A549 (cell line): ENCODE data around the gene ALOX15. TPM values are rescaled to one million over a fixed set of nuclear protein-coding genes. Genes with fewer than 3 reads are reported as not detected.

Experiments used
- ATAC-seq, 2 experiments: fragments of 200-7000 bp in 1 of 2; fragments of >200 bp in 1 of 2; cut with Nextera tagmentation in 1 of 2; cut with Tn5 transposase in 1 of 2; 3 replicates each; pipeline versions ENCODE4 v1.8.0 to v1.9.1; 2018 to 2020; ENCODE audit warnings: mild to moderate bottlenecking in 1 of 2, moderate library complexity in 1 of 2
- CTCF ChIA-PET: fragments of 300-600 bp; sonication (Branson Sonifier 250); formaldehyde crosslinking; extraction: SDS; loops from one replicate; lab custom pipeline; 2021; ENCODE audit warnings: antibody characterized with exemption, inconsistent platforms; lab: Yijun Ruan, JAX
- POLR2A ChIA-PET: fragments of 350-600 bp; formaldehyde crosslinking; extraction: SDS; loops from one replicate; lab custom pipeline; 2021; ENCODE audit warnings: antibody characterized with exemption, inconsistent platforms; lab: Yijun Ruan, JAX
- DNase-seq, 2 experiments: peaks; one replicate each; pipeline versions ENCODE4 v3.0.0 to v3.0.0-alpha.2; 2011 to 2016; ENCODE audit warnings: low read depth in 1 of 2, low spot score in 1 of 2
- FAIRE-seq: peaks from 2 replicates; lab custom pipeline; 2011; peaks lifted over from hg19 to GRCh38; lab: Jason Lieb, UNC
- H3K27ac ChIP-seq, 2 experiments: fragments of >200 bp; sonication (Bioruptor Twin); formaldehyde crosslinking; 3 replicates each; pipeline ENCODE4 v1.5.1; 2016 to 2017
- H3K4me1 ChIP-seq: fragments of >200 bp; sonication (Bioruptor Twin); formaldehyde crosslinking; 3 replicates; pipeline ENCODE4 v1.6.1; 2016
- H3K4me2 ChIP-seq: fragments of >200 bp; sonication (Bioruptor Twin); formaldehyde crosslinking; 3 replicates; pipeline ENCODE4 v1.6.1; 2016
- H3K4me3 ChIP-seq: fragments of >200 bp; sonication (Bioruptor Twin); formaldehyde crosslinking; 3 replicates; pipeline ENCODE4 v1.5.1; 2016
- H3K9me3 ChIP-seq: fragments of >200 bp; sonication (Bioruptor Twin); formaldehyde crosslinking; 3 replicates; pipeline ENCODE4 v1.6.1; 2016
- CBX2 ChIP-seq: fragments of 200-600 bp; sonication (generic); IDR thresholded peaks from 2 replicates; pipeline ENCODE4 v1.6.1; 2016; ENCODE audit warnings: low read depth, mild to moderate bottlenecking, borderline replicate concordance
- CBX8 ChIP-seq: fragments of 200-600 bp; sonication (generic); IDR thresholded peaks from 2 replicates; pipeline ENCODE4 v1.6.1; 2016
- CHD4 ChIP-seq: fragments of 200-600 bp; sonication (generic); IDR thresholded peaks from 2 replicates; pipeline ENCODE4 v1.6.1; 2016; ENCODE audit warnings: antibody characterized with exemption, mild to moderate bottlenecking, borderline replicate concordance
- ESRRA ChIP-seq: fragments of 150-350 bp; IDR thresholded peaks from 2 replicates; pipeline ENCODE4 v1.6.1; 2014; ENCODE audit warnings: mild to moderate bottlenecking, low read length, borderline replicate concordance
- HOXA7 ChIP-seq: fragments of 250-450 bp; sonication (Bioruptor Pico); IDR thresholded peaks from 2 replicates; pipeline ENCODE4 v1.5.0; 2020; ENCODE audit warnings: mild to moderate bottlenecking, moderate library complexity
- HOXB5 ChIP-seq: fragments of 250-450 bp; sonication (Bioruptor Pico); IDR thresholded peaks from 2 replicates; pipeline ENCODE4 v1.5.0; 2020; ENCODE audit warnings: mild to moderate bottlenecking, moderate library complexity
- MYC ChIP-seq: IDR thresholded peaks from 2 replicates; pipeline ENCODE4 v1.6.1; 2012; ENCODE audit warnings: mild to moderate bottlenecking, inconsistent platforms, low read length, improper control_type of control experiment, borderline replicate concordance
- NR3C1 ChIP-seq: fragments of >200 bp; sonication (Bioruptor Twin); formaldehyde crosslinking; IDR thresholded peaks from 3 replicates; pipeline ENCODE4 v1.6.1; 2017
- PHF8 ChIP-seq: fragments of 200-600 bp; sonication (generic); IDR thresholded peaks from 2 replicates; pipeline ENCODE4 v1.6.1; 2016; ENCODE audit warnings: low read depth, mild to moderate bottlenecking, antibody characterized with exemption, moderate library complexity, borderline replicate concordance
- POLR2A ChIP-seq: IDR thresholded peaks from 2 replicates; pipeline ENCODE4 v1.6.1; 2012; ENCODE audit warnings: mild to moderate bottlenecking, low read length
- RAD21 ChIP-seq, 2 experiments: fragments of >200 bp in 1 of 2; sonication (Bioruptor Twin) in 1 of 2; formaldehyde crosslinking in 1 of 2; IDR thresholded peaks in 1 of 2; conservative IDR thresholded peaks in 1 of 2; 2 replicates in 1 of 2; 3 replicates in 1 of 2; pipeline ENCODE4 v1.6.1; 2012 to 2018; ENCODE audit warnings: inconsistent platforms in 1 of 2
- RARB ChIP-seq: fragments of 250-450 bp; sonication (Bioruptor Pico); IDR thresholded peaks from 2 replicates; pipeline ENCODE4 v1.8.0; 2021; ENCODE audit warnings: mild to moderate bottlenecking, moderate library complexity
- RCOR1 ChIP-seq: fragments of 150-350 bp; IDR thresholded peaks from 2 replicates; pipeline ENCODE4 v1.6.1; 2014; ENCODE audit warnings: antibody characterized with exemption, low read length, low read depth
- RFX5 ChIP-seq: fragments of 450-650 bp; IDR thresholded peaks from 2 replicates; pipeline ENCODE4 v1.7.1; 2014; ENCODE audit warnings: antibody characterized with exemption, mild to moderate bottlenecking, moderate library complexity
- SREBF2 ChIP-seq: fragments of 450-650 bp; IDR thresholded peaks from 2 replicates; pipeline ENCODE4 v1.6.1; 2014; ENCODE audit warnings: mild to moderate bottlenecking, moderate library complexity
- TP53 ChIP-seq: fragments of 250-450 bp; sonication (Bioruptor Pico); IDR thresholded peaks from 2 replicates; pipeline ENCODE4 v1.5.0; 2021; ENCODE audit warnings: mild to moderate bottlenecking, moderate library complexity
- ZFP36 ChIP-seq: fragments of 450-650 bp; IDR thresholded peaks from 2 replicates; pipeline ENCODE4 v1.6.1; 2014; ENCODE audit warnings: borderline replicate concordance; ENCODE audit not compliant: partially characterized antibody
- ZSCAN20 ChIP-seq: fragments of 250-450 bp; sonication (Bioruptor Pico); IDR thresholded peaks from 2 replicates; pipeline ENCODE4 v1.8.0; 2022; ENCODE audit warnings: mild to moderate bottlenecking, moderate library complexity
- WGBS: methylation state at CpG from one replicate; pipeline ENCODE4 v1.1.6; 2017; ENCODE audit errors: missing lambda C conversion rate; 5-methylcytosine and 5-hydroxymethylcytosine counted together
- polyA plus RNA-seq, 4 experiments: library from polyadenylated mRNA; depleted of rRNA in 3 of 4; stranded (reverse); fragments of >200 nt; fragmentation: RNase III in 1 of 4; extraction: RNeasy Plus Mini Kit Qiagen cat#74134 plus additional on column Dnase treatment in 1 of 4; gene quantifications; 2 replicates in 3 of 4; 3 replicates in 1 of 4; pipeline ENCODE4 v1.2.3, GENCODE V29; 2011 to 2017
- TF ChIP-seq, protein P1 (sequence below): fragments of 150-350 bp; IDR thresholded peaks from 2 replicates; pipeline ENCODE4 v1.6.1; 2014; ENCODE audit warnings: low read depth, mild to moderate bottlenecking, low read length
- TF ChIP-seq, protein P2 (sequence below): fragments of >200 bp; sonication (Bioruptor Twin); formaldehyde crosslinking; IDR thresholded peaks from 3 replicates; pipeline ENCODE4 v1.6.1; 2016
- TF ChIP-seq, protein P3 (sequence below): fragments of >200 bp; sonication (Bioruptor Twin); formaldehyde crosslinking; IDR thresholded peaks from 3 replicates; pipeline ENCODE4 v1.5.1; 2016
- TF ChIP-seq, protein P4 (sequence below): IDR thresholded peaks from 2 replicates; pipeline ENCODE4 v1.6.1; 2012; ENCODE audit warnings: low read depth, borderline replicate concordance
- TF ChIP-seq, protein P5 (sequence below): fragments of 250-450 bp; sonication (Bioruptor Pico); IDR thresholded peaks from 2 replicates; pipeline ENCODE4 v1.5.0; 2021; ENCODE audit warnings: mild to moderate bottlenecking, moderate library complexity, borderline replicate concordance

The ALOX15 gene
- polyA plus RNA-seq, 2 of the 4 experiments (the other 2 are of a cell fraction), result 0.08 to 0.12 TPM

DNA sequence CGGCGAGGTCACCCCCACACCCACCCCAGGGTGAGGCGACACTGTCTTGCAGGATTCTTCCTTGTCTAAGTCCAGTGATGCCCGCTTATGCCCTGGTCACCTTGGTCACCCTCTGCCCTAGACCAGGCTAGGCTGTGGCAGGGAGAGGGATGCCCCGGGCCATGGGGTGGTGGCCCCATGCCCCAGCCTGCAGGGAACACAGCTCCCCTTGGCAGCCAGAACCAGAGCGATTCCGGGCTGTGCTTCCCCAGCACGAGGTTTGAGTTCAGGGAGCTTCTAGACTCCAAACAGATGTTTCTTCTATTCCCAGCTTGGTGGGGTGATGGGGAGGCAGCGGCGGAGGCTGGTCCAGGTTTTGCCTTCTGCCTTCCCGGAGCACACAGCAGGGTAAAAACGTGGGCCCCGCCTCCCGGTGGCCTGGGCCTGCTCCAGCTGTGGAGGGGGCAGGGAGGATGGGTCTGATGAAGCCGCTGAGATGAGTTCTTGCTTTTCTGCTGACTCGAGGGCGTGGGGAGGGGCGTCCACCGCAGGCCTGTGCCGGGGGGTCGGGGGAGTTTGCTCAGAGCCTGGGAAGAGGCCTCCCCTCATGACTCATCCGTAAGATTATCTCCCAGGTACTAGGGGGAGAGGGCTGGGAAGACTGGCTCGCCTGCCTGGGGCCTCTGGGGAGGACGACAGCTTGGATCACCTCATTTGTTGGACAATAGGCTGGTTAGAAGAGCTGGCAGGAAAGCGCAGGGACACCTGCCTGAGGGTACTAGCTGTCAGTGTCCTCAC lies 41.8 kb downstream of the ALOX15 start:
- ChIA-PET POLR2A (no interaction called here), CTCF (interaction anchor here (0.8 to 18.8 kb wide), 4 partner anchors 12 to 33 kb away, joined by 3 to 186 read pairs (median 30); no protein-coding TSS in a partner anchor)
- ATAC-seq (peak in 1 of 2 experiments; percentile 10; a peak in 2 of 6 replicates), FAIRE-seq (no peak), DNase-seq (no peak)
- H3K9me3 ChIP-seq, result no peaks in the 10 kb centered on the region
- H3K4me2 ChIP-seq, result no peak overlapping the region
- H3K27ac ChIP-seq, result no peak overlapping the region
- WGBS, result 52% methylated on average over 20 of the region's 25 CpGs
- H3K4me1 ChIP-seq, result peaks cover 5% of the 10 kb centered on the region; the same call in 1 of the 3 replicates
- no peak for TF ChIP-seq CBX8
- no peak for TF ChIP-seq ZFP36
- no peak for TF ChIP-seq SREBF2
- TF ChIP-seq HOXA7 (CRISPR knock-in tag), result no peak
- no peak for TF ChIP-seq TP53 (CRISPR knock-in tag)
- no peak for TF ChIP-seq CBX2
- TF ChIP-seq ESRRA, result no peak
- no peak for TF ChIP-seq MYC
- no peak for TF ChIP-seq RAD21 (conservative IDR thresholded peaks at IDR 0.05 in 1 of 2, IDR thresholded peaks at IDR 0.05 in 1 of 2)
- TF ChIP-seq CHD4, result no peak
- TF ChIP-seq RCOR1, result no peak
- no peak overlapping the region for H3K4me3 ChIP-seq

DNA sequence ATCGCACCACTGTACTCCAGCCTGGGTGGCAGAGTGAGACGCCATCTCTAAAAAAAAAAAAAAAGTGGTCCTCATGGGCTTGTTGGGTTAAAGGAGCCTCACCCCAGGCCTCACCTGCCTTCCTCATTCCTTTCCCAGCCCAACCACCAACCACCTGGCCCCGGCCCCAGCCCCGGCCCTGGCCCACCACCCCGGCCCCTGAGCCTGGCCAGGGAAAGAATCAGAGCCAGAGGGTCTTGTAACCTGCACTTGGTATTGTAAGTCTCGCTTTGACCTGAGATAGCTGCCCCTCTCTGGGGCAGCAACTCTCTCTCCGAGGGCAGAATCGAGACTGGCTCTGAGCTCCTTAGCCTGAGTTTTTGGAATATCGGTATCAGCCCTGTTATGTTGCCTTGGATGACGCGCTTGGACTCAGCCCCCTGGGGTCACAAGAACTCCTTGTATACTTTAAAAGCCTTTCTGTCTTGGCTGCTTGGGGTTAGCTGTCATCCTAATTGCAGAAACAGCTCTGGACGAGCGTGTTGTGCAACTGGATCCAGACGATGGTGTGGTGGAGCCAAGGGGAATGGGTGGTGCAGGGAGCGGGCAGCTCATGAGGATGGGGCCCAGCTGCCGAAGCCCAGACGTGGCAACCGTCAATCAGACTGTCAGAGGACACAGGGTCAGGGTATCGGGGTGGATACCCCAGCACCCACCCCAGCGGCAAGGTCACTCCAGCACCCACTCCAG lies 42.5 kb downstream of the ALOX15 start:
- no peak overlapping the region for H3K4me2 ChIP-seq
- TF ChIP-seq SREBF2, result no peak
- TF ChIP-seq, protein P1, sequence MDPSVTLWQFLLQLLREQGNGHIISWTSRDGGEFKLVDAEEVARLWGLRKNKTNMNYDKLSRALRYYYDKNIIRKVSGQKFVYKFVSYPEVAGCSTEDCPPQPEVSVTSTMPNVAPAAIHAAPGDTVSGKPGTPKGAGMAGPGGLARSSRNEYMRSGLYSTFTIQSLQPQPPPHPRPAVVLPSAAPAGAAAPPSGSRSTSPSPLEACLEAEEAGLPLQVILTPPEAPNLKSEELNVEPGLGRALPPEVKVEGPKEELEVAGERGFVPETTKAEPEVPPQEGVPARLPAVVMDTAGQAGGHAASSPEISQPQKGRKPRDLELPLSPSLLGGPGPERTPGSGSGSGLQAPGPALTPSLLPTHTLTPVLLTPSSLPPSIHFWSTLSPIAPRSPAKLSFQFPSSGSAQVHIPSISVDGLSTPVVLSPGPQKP, result no peak
- no peak for TF ChIP-seq PHF8
- TF ChIP-seq, protein P2, sequence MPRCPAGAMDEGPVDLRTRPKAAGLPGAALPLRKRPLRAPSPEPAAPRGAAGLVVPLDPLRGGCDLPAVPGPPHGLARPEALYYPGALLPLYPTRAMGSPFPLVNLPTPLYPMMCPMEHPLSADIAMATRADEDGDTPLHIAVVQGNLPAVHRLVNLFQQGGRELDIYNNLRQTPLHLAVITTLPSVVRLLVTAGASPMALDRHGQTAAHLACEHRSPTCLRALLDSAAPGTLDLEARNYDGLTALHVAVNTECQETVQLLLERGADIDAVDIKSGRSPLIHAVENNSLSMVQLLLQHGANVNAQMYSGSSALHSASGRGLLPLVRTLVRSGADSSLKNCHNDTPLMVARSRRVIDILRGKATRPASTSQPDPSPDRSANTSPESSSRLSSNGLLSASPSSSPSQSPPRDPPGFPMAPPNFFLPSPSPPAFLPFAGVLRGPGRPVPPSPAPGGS, result no peak
- TF ChIP-seq CBX2, result no peak
- WGBS, result 70% methylated on average over 17 of the region's 20 CpGs
- no peak overlapping the region for H3K4me3 ChIP-seq
- peaks cover 5% of the 10 kb centered on the region; the same call in 1 of the 3 replicates for H3K4me1 ChIP-seq
- no peak for ATAC-seq
- no peak for FAIRE-seq
- no peak for DNase-seq
- H3K27ac ChIP-seq, result no peak overlapping the region
- POLR2A ChIA-PET, result no interaction called here
- no peaks in the 10 kb centered on the region for H3K9me3 ChIP-seq
- CTCF ChIA-PET, result interaction anchor here (0.7 to 18.8 kb wide), 7 partner anchors 11 to 399 kb away, joined by 3 to 186 read pairs (median 13); no protein-coding TSS in a partner anchor

DNA sequence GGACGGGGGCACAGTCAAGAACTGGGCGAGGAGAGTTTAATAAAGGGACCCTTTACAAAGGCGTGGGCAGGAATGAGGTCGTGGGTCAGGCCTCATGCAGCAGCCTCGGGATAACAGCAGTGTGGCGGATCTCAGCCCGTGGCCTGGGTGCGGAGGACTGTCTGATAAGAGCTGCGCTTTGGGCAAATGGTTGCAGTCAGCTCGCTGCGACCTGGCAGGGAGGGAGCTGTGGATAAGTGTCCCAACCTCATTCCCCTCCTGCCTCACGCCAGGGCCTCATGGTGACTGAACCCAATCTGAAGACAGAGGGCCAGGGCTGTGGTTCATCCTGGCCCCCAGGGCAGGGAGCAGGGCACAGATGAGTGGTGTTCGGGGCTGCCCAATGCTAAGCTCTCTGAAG lies 43.5 kb downstream of the ALOX15 start:
- CTCF ChIA-PET, result interaction anchor here (0.7 to 18.8 kb wide), 8 partner anchors 11 to 398 kb away, joined by 3 to 186 read pairs (median 8); no protein-coding TSS in a partner anchor
- no peak overlapping the region for H3K4me3 ChIP-seq
- FAIRE-seq (no peak), DNase-seq (no peak), ATAC-seq (no peak)
- POLR2A ChIA-PET, result interaction anchor here (0.7 kb wide), 1 partner anchor 198 kb away, joined by 3 read pairs; no protein-coding TSS in a partner anchor
- no peaks in the 10 kb centered on the region for H3K9me3 ChIP-seq
- no peak overlapping the region for H3K27ac ChIP-seq
- H3K4me1 ChIP-seq, result peaks cover 5% of the 10 kb centered on the region; the same call in 1 of the 3 replicates
- H3K4me2 ChIP-seq, result no peak overlapping the region
- WGBS, result 66% methylated on average over 13 of the region's 13 CpGs
- TF ChIP-seq RAD21 (conservative IDR thresholded peaks at IDR 0.05 in 1 of 2, IDR thresholded peaks at IDR 0.05 in 1 of 2), result no peak
- TF ChIP-seq ZSCAN20 (CRISPR knock-in tag), result no peak
- TF ChIP-seq NR3C1, result no peak
- TF ChIP-seq, protein P3, sequence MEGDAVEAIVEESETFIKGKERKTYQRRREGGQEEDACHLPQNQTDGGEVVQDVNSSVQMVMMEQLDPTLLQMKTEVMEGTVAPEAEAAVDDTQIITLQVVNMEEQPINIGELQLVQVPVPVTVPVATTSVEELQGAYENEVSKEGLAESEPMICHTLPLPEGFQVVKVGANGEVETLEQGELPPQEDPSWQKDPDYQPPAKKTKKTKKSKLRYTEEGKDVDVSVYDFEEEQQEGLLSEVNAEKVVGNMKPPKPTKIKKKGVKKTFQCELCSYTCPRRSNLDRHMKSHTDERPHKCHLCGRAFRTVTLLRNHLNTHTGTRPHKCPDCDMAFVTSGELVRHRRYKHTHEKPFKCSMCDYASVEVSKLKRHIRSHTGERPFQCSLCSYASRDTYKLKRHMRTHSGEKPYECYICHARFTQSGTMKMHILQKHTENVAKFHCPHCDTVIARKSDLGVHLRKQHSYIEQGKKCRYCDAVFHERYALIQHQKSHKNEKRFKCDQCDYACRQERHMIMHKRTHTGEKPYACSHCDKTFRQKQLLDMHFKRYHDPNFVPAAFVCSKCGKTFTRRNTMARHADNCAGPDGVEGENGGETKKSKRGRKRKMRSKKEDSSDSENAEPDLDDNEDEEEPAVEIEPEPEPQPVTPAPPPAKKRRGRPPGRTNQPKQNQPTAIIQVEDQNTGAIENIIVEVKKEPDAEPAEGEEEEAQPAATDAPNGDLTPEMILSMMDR, result no peak
- no peak for TF ChIP-seq HOXB5
- TF ChIP-seq RFX5, result no peak
- TF ChIP-seq RARB (CRISPR knock-in tag), result no peak
- TF ChIP-seq, protein P4, sequence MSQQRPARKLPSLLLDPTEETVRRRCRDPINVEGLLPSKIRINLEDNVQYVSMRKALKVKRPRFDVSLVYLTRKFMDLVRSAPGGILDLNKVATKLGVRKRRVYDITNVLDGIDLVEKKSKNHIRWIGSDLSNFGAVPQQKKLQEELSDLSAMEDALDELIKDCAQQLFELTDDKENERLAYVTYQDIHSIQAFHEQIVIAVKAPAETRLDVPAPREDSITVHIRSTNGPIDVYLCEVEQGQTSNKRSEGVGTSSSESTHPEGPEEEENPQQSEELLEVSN, result no peak
- TF ChIP-seq SREBF2, result no peak
- no peak for TF ChIP-seq ESRRA
- TF ChIP-seq, protein P5, sequence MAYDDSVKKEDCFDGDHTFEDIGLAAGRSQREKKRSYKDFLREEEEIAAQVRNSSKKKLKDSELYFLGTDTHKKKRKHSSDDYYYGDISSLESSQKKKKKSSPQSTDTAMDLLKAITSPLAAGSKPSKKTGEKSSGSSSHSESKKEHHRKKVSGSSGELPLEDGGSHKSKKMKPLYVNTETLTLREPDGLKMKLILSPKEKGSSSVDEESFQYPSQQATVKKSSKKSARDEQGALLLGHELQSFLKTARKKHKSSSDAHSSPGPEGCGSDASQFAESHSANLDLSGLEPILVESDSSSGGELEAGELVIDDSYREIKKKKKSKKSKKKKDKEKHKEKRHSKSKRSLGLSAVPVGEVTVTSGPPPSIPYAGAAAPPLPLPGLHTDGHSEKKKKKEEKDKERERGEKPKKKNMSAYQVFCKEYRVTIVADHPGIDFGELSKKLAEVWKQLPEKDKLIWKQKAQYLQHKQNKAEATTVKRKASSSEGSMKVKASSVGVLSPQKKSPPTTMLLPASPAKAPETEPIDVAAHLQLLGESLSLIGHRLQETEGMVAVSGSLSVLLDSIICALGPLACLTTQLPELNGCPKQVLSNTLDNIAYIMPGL (CRISPR knock-in tag), result no peak
- TF ChIP-seq POLR2A, result no peak
